ENCODE results near the gene HPS3. TPM values are rescaled to one million over a fixed set of nuclear protein-coding genes. Genes with fewer than 3 reads are reported as not detected.

HPS3 gene, protein sequence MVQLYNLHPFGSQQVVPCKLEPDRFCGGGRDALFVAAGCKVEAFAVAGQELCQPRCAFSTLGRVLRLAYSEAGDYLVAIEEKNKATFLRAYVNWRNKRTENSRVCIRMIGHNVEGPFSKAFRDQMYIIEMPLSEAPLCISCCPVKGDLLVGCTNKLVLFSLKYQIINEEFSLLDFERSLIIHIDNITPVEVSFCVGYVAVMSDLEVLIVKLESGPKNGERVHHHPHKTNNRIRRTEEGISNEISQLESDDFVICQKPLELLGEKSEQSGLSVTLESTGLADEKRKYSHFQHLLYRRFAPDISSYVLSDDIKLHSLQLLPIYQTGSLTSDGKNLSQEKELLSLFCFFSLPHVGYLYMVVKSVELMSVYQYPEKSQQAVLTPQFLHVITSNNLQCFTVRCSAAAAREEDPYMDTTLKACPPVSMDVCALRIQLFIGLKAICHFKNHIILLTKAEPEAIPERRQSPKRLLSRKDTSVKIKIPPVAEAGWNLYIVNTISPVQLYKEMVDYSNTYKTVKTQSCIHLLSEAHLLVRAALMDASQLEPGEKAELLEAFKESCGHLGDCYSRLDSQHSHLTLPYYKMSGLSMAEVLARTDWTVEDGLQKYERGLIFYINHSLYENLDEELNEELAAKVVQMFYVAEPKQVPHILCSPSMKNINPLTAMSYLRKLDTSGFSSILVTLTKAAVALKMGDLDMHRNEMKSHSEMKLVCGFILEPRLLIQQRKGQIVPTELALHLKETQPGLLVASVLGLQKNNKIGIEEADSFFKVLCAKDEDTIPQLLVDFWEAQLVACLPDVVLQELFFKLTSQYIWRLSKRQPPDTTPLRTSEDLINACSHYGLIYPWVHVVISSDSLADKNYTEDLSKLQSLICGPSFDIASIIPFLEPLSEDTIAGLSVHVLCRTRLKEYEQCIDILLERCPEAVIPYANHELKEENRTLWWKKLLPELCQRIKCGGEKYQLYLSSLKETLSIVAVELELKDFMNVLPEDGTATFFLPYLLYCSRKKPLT
- 9.4 and 11.3 TPM in 2 replicates for polyA plus RNA-seq (2012; rRNA removed)
- 13.3 and 13.7 TPM in 2 replicates for polyA plus RNA-seq (2012; cell fraction: cytosol; rRNA removed)
- 7.7 and 12.9 TPM in 2 replicates for polyA plus RNA-seq (2012; cell fraction: nucleus; rRNA removed)

DNA sequence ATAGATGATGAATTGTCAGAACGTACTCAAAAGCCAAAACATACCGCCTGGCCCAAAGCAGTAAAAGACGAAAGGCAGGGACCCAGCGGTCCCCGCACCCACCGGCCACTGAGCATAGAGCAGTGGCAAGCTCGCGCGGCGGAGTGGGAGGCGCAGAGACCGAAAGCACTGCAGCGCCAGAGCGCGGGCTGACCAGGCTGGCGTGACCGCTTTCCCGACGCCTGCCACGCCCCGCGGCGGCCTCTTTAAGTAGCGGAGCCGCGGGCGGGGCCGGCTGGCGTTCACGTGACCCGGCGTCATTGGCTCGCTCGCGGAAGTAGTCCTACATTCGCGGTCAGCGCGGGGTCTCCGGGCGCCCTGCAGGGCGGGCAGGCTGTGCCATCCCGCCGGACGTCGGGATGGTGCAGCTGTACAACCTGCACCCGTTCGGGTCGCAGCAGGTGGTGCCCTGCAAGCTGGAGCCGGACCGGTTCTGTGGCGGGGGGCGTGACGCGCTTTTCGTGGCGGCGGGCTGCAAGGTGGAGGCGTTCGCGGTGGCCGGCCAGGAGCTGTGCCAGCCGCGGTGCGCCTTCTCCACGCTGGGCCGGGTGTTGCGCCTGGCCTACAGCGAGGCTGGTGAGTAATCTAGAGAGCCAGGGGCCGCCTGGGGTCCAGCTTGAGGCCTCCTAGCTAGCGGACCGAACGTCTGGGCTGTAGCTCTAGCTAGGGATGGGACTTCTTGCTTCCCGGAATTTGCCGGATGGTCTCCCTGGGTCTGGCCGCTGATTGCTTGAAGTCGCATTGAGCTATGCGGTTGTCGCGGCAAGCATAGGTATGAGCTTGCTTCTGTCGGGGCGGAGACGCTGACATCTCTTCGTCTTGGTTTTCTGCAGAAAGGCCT is at the start of gene HPS3:
TSS of gene HPS3 (plus strand) at position 313 of the 880 bp plus-strand sequence. CDS start at position 399, 86 bp downstream.
- Histone ChIP-seq H3K27me3 (ENCODE audit: insufficient read depth) (no peaks in the 10 kb centered on the region), H3K4me3 (ENCODE audit: low read depth in 2 of 2, low read length in 1 of 2) (peak within 1 kb of the TSS; percentile 71 to 91), H2AFZ (ENCODE audit: low read depth) (peak within 1 kb of the TSS; percentile 97), H3K9ac (peak within 1 kb of the TSS; percentile 67), H3K4me2 (peak within 1 kb of the TSS; percentile 73), H3K79me2 (ENCODE audit: insufficient read depth) (peaks cover 41% of the 10 kb centered on the region; the same call in 1 of the 2 replicates), H3K36me3 (replicated peaks in 1 of 2; ENCODE audit: control insufficient read depth in 1 of 2, insufficient read depth in 2 of 2, low read length in 1 of 2) (peaks cover 0 to 8% of the 10 kb centered on the region in 2 experiments), H3K9me3 (no peaks in the 10 kb centered on the region), H3K4me1 (ENCODE audit: control insufficient read depth in 1 of 2, insufficient read depth in 2 of 2, low read depth in 1 of 2, low read length in 1 of 2) (peaks cover 0 to 5% of the 10 kb centered on the region in 2 experiments; a peak in 1 of 4 replicates), H3K27ac (ENCODE audit: low read depth in 2 of 2, low read length in 1 of 2) (peak within 1 kb of the TSS; percentile 54 to 83), H3K9me2 (no peaks in the 10 kb centered on the region), H4K20me1 (ENCODE audit: insufficient read depth) (no peaks in the 10 kb centered on the region), H3F3A (replicated peaks; ENCODE audit: insufficient read depth) (peaks cover 3% of the 10 kb centered on the region)
- CTCF ChIA-PET = interaction anchor here (0.6 to 3.0 kb wide), 11 partner anchors 9 to 189 kb away, joined by 3 to 24 read pairs (median 3); no protein-coding TSS in a partner anchor
- peak; percentile 96 for DNase-seq
- POLR2A ChIA-PET = interaction anchor here (0.9 kb wide), 1 partner anchor 31 kb away, joined by 3 read pairs; no protein-coding TSS in a partner anchor
- WGBS (ENCODE audit: low lambda C conversion rate) = 2% methylated on average over 34 of the region's 84 CpGs
- TF ChIP-seq RCOR1 (IDR thresholded peaks at IDR 0.05; ENCODE audit: low read length) (0 out of 2 replicates have a peak, but pooled peaks have one; percentile 52), ELF1 (IDR thresholded peaks at IDR 0.05) (peak; percentile 85), CHD2 (IDR thresholded peaks at IDR 0.05; ENCODE audit: low read length, partially characterized antibody) (peak; percentile 52), POLR2AphosphoS5 (IDR thresholded peaks at IDR 0.05; ENCODE audit: low read depth, low read length) (peak; percentile 80), TEAD4 (IDR thresholded peaks at IDR 0.05; ENCODE audit: borderline replicate concordance, insufficient read depth) (no peak), EP300 (IDR thresholded peaks at IDR 0.05; ENCODE audit: borderline replicate concordance in 1 of 2, low read depth in 1 of 2, low read length in 1 of 2) (no peak), TAF1 (IDR thresholded peaks at IDR 0.05; ENCODE audit: borderline replicate concordance, low read depth, low read length) (peak; percentile 77; the same call in 1 of the 2 replicates), RAD21 (IDR thresholded peaks at IDR 0.05; ENCODE audit: low read length) (no peak), GABPA (IDR thresholded peaks at IDR 0.05; ENCODE audit: low read depth) (peak; percentile 40; the same call in 1 of the 2 replicates), NFIC (IDR thresholded peaks at IDR 0.05; ENCODE audit: borderline replicate concordance) (peak; percentile 36; the same call in 1 of the 2 replicates), SMC3 (IDR thresholded peaks at IDR 0.05; ENCODE audit: low read depth, low read length) (no peak), FOXM1 (IDR thresholded peaks at IDR 0.05; ENCODE audit: low read depth) (peak; percentile 19; the same call in 1 of the 2 replicates), NRF1 (IDR thresholded peaks at IDR 0.05; ENCODE audit: low read depth, low read length) (0 out of 2 replicates have a peak, but pooled peaks have one; percentile 7), MXI1 (IDR thresholded peaks at IDR 0.05; ENCODE audit: low read depth, low read length) (peak; percentile 67)
- TF ChIP-seq, protein P1, sequence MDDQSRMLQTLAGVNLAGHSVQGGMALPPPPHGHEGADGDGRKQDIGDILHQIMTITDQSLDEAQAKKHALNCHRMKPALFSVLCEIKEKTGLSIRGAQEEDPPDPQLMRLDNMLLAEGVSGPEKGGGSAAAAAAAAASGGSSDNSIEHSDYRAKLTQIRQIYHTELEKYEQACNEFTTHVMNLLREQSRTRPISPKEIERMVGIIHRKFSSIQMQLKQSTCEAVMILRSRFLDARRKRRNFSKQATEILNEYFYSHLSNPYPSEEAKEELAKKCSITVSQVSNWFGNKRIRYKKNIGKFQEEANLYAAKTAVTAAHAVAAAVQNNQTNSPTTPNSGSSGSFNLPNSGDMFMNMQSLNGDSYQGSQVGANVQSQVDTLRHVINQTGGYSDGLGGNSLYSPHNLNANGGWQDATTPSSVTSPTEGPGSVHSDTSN (IDR thresholded peaks at IDR 0.05) = no peak
- TF ChIP-seq, protein P2, sequence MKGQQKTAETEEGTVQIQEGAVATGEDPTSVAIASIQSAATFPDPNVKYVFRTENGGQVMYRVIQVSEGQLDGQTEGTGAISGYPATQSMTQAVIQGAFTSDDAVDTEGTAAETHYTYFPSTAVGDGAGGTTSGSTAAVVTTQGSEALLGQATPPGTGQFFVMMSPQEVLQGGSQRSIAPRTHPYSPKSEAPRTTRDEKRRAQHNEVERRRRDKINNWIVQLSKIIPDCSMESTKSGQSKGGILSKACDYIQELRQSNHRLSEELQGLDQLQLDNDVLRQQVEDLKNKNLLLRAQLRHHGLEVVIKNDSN (IDR thresholded peaks at IDR 0.05; ENCODE audit: borderline replicate concordance, low read depth) = peak; percentile 96
- TF ChIP-seq, protein P3, sequence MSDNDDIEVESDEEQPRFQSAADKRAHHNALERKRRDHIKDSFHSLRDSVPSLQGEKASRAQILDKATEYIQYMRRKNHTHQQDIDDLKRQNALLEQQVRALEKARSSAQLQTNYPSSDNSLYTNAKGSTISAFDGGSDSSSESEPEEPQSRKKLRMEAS (IDR thresholded peaks at IDR 0.05; ENCODE audit: low read depth) = peak; percentile 51
- TF ChIP-seq, protein P4, sequence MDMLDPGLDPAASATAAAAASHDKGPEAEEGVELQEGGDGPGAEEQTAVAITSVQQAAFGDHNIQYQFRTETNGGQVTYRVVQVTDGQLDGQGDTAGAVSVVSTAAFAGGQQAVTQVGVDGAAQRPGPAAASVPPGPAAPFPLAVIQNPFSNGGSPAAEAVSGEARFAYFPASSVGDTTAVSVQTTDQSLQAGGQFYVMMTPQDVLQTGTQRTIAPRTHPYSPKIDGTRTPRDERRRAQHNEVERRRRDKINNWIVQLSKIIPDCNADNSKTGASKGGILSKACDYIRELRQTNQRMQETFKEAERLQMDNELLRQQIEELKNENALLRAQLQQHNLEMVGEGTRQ (IDR thresholded peaks at IDR 0.05; ENCODE audit: borderline replicate concordance, low read depth, low read length) = peak; percentile 67; the same call in 1 of the 2 replicates
- TF ChIP-seq, protein P5, sequence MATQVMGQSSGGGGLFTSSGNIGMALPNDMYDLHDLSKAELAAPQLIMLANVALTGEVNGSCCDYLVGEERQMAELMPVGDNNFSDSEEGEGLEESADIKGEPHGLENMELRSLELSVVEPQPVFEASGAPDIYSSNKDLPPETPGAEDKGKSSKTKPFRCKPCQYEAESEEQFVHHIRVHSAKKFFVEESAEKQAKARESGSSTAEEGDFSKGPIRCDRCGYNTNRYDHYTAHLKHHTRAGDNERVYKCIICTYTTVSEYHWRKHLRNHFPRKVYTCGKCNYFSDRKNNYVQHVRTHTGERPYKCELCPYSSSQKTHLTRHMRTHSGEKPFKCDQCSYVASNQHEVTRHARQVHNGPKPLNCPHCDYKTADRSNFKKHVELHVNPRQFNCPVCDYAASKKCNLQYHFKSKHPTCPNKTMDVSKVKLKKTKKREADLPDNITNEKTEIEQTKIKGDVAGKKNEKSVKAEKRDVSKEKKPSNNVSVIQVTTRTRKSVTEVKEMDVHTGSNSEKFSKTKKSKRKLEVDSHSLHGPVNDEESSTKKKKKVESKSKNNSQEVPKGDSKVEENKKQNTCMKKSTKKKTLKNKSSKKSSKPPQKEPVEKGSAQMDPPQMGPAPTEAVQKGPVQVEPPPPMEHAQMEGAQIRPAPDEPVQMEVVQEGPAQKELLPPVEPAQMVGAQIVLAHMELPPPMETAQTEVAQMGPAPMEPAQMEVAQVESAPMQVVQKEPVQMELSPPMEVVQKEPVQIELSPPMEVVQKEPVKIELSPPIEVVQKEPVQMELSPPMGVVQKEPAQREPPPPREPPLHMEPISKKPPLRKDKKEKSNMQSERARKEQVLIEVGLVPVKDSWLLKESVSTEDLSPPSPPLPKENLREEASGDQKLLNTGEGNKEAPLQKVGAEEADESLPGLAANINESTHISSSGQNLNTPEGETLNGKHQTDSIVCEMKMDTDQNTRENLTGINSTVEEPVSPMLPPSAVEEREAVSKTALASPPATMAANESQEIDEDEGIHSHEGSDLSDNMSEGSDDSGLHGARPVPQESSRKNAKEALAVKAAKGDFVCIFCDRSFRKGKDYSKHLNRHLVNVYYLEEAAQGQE (IDR thresholded peaks at IDR 0.05; ENCODE audit: low read depth, low read length) = no peak

All from SK-N-SH (cell line).